ENCODE data around the gene NSRP1.

Gene NSRP1

DNA sequence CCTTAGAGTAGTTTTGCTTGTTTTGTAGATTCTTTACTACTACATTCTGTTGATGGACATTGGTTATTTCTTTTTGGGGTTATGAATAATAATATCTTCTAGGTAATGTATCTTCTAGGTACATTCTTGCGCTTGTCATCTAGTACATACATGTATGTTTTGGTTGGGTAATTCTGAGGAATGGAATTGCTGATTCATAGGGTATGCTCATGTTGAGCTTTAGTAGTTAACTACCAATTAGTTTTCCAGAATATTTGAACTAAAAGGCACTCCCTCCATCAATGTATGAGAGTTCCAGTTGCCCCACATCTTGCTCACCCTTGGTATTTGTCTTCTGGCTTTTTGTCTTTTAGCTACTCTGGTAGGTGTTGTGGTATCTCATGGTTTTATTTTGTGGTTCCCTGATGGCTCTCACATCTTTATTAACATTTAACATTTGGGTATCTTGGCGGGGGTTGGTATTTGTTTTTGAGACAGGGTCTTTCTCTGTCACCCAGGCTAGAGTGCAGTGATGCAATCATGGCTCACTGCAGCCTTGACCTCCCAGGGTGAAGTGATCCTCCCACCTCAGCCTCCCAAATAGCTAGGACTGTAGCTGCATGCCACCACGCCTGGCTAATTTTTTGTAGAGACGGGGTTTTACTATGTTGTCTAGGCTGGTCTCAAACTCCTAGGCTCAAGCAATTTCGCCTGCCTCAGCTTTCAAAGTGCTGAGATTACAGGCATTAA is 71.8 kb downstream of the NSRP1 start:
- TF ChIP-seq EZH2 (IDR thresholded peaks at IDR 0.05; ENCODE audit: borderline replicate concordance, low read depth, low read length, severe bottlenecking) = no peak
- TF ChIP-seq, protein P1, sequence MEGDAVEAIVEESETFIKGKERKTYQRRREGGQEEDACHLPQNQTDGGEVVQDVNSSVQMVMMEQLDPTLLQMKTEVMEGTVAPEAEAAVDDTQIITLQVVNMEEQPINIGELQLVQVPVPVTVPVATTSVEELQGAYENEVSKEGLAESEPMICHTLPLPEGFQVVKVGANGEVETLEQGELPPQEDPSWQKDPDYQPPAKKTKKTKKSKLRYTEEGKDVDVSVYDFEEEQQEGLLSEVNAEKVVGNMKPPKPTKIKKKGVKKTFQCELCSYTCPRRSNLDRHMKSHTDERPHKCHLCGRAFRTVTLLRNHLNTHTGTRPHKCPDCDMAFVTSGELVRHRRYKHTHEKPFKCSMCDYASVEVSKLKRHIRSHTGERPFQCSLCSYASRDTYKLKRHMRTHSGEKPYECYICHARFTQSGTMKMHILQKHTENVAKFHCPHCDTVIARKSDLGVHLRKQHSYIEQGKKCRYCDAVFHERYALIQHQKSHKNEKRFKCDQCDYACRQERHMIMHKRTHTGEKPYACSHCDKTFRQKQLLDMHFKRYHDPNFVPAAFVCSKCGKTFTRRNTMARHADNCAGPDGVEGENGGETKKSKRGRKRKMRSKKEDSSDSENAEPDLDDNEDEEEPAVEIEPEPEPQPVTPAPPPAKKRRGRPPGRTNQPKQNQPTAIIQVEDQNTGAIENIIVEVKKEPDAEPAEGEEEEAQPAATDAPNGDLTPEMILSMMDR (IDR thresholded peaks at IDR 0.05; ENCODE audit: borderline replicate concordance, extremely low read depth, low read length, poor library complexity, severe bottlenecking) = no peak
- no peaks in the 10 kb centered on the region for H3K27me3 ChIP-seq (ENCODE audit: insufficient read depth, low read length, poor library complexity)
- H3K4me1 ChIP-seq (ENCODE audit: insufficient read depth, low read length) = no peaks in the 10 kb centered on the region
- no peak for ATAC-seq (ENCODE audit: insufficient read depth, low read depth)
- no peak overlapping the region for H3K4me3 ChIP-seq (ENCODE audit: low read depth in 1 of 2, low read length in 2 of 2)
- no peaks in the 10 kb centered on the region for H4K20me1 ChIP-seq (ENCODE audit: insufficient read depth, low read length)
- no peak overlapping the region for H3K27ac ChIP-seq (ENCODE audit: low read length)
- no peaks in the 10 kb centered on the region for H3K9me3 ChIP-seq (ENCODE audit: insufficient read depth, low read length, severe bottlenecking)
- no peak overlapping the region for H3K9ac ChIP-seq (ENCODE audit: low read depth, low read length)
- H3K4me2 ChIP-seq (ENCODE audit: insufficient read depth, low read length) = no peak overlapping the region
- H3K36me3 ChIP-seq (ENCODE audit: insufficient read depth, low read length) = peaks cover 32% of the 10 kb centered on the region
- no peak for DNase-seq
- H2AFZ ChIP-seq (ENCODE audit: low read depth, low read length) = no peak overlapping the region
- H3K79me2 ChIP-seq (ENCODE audit: insufficient read depth, low read length) = no peaks in the 10 kb centered on the region

DNA sequence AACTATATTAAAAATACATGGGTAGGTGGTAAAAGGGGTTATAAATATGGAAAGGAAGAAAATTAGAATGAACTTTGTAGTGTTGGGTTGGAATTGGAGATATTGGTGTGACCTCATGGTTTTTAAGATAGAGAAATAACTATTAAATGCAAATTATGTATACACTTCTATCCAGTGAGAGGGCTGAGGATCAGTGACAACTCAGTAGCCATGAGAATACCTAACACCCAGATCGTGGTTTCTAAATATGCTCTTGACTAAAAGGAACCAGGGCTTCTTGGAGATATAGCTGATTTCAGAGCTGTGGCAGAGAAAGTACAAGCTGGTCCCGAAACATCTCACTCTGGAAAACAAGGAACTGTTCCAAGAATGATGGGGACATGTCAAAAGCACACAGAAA is 74.5 kb downstream of the NSRP1 start:
- no peaks in the 10 kb centered on the region for H3K79me2 ChIP-seq (ENCODE audit: insufficient read depth, low read length)
- no peaks in the 10 kb centered on the region for H3K4me1 ChIP-seq (ENCODE audit: insufficient read depth, low read length)
- no peak for TF ChIP-seq EZH2 (IDR thresholded peaks at IDR 0.05; ENCODE audit: borderline replicate concordance, low read depth, low read length, severe bottlenecking)
- TF ChIP-seq, protein P1 (IDR thresholded peaks at IDR 0.05; ENCODE audit: borderline replicate concordance, extremely low read depth, low read length, poor library complexity, severe bottlenecking) = no peak
- ATAC-seq (ENCODE audit: insufficient read depth, low read depth) (no peak), DNase-seq (no peak)
- H3K4me2 ChIP-seq (ENCODE audit: insufficient read depth, low read length) = no peak overlapping the region
- H2AFZ ChIP-seq (ENCODE audit: low read depth, low read length) = no peak overlapping the region
- no peak overlapping the region for H3K4me3 ChIP-seq (ENCODE audit: low read depth in 1 of 2, low read length in 2 of 2)
- H3K27me3 ChIP-seq (ENCODE audit: insufficient read depth, low read length, poor library complexity) = no peaks in the 10 kb centered on the region
- peaks cover 8% of the 10 kb centered on the region; the same call in 1 of the 2 replicates for H3K36me3 ChIP-seq (ENCODE audit: insufficient read depth, low read length)
- no peaks in the 10 kb centered on the region for H3K9me3 ChIP-seq (ENCODE audit: insufficient read depth, low read length, severe bottlenecking)
- no peaks in the 10 kb centered on the region for H4K20me1 ChIP-seq (ENCODE audit: insufficient read depth, low read length)
- H3K9ac ChIP-seq (ENCODE audit: low read depth, low read length) = no peak overlapping the region
- H3K27ac ChIP-seq (ENCODE audit: low read length) = no peak overlapping the region

DNA sequence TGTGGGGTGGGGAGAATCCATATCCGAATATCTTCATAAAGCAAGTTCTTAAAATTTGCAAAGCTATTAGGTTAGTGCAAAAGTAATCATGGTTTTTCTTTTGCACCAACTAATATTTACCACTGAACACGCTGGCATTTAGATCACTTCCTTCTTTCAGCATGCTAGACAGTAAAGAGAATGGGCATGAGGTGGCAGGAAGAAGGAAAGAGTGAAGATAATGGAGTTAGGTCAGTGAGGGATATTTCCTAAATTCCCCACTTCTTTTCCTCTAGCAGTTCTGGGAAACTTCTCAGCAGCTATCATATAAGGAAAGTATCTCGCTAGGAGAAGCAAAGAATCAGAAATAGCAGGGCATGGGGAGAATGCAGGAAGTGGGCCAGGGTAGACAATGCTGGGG is 79.9 kb downstream of the NSRP1 start:
- H3K4me2 ChIP-seq (ENCODE audit: insufficient read depth, low read length) = no peak overlapping the region
- no peaks in the 10 kb centered on the region for H4K20me1 ChIP-seq (ENCODE audit: insufficient read depth, low read length)
- ATAC-seq (ENCODE audit: insufficient read depth, low read depth) (no peak), DNase-seq (no peak)
- no peak overlapping the region for H3K4me3 ChIP-seq (ENCODE audit: low read depth in 1 of 2, low read length in 2 of 2)
- TF ChIP-seq, protein P1 (IDR thresholded peaks at IDR 0.05; ENCODE audit: borderline replicate concordance, extremely low read depth, low read length, poor library complexity, severe bottlenecking) = no peak
- no peak for TF ChIP-seq EZH2 (IDR thresholded peaks at IDR 0.05; ENCODE audit: borderline replicate concordance, low read depth, low read length, severe bottlenecking)
- H3K4me1 ChIP-seq (ENCODE audit: insufficient read depth, low read length) = no peaks in the 10 kb centered on the region
- no peak overlapping the region for H2AFZ ChIP-seq (ENCODE audit: low read depth, low read length)
- no peaks in the 10 kb centered on the region for H3K36me3 ChIP-seq (ENCODE audit: insufficient read depth, low read length)
- H3K9ac ChIP-seq (ENCODE audit: low read depth, low read length) = no peak overlapping the region
- H3K27me3 ChIP-seq (ENCODE audit: insufficient read depth, low read length, poor library complexity) = no peaks in the 10 kb centered on the region
- H3K27ac ChIP-seq (ENCODE audit: low read length) = no peak overlapping the region
- H3K9me3 ChIP-seq (ENCODE audit: insufficient read depth, low read length, severe bottlenecking) = no peaks in the 10 kb centered on the region
- H3K79me2 ChIP-seq (ENCODE audit: insufficient read depth, low read length) = no peaks in the 10 kb centered on the region

Measured in DND-41 (cell line).